ENCODE results near the gene C2CD2L.

DNA sequence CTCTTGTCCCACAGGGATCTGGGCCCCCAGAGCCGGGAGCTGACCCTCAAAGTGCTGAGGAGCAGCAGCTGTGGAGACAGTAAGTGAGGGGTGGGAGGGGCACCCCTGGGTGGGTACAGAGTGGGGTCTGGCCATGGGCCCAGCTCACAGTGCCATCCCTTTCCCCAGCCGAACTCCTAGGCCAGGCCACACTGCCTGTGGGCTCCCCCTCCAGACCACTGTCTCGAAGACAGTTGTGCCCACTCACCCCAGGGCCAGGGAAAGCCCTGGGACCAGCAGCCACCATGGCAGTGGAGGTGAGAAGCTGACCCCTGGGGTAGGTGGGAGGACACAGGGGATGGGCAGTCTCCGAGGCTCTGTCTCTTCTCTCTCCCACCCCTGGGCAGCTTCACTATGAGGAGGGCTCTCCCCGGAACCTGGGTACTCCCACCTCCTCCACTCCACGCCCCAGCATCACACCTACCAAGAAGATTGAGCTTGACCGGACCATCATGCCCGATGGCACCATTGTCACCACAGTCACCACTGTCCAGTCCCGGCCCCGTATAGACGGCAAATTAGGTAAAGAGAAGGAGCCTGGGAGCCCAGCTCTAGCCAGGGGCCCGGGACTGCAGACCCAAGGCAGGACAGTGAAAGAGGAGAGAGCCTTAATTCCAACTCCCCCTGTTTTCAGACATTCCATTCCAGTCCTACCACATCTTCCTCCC lies 5.3 kb downstream of the C2CD2L start:
- TF ChIP-seq POLR2A (IDR thresholded peaks at IDR 0.05; ENCODE audit: low read length) (no peak), GATA1 (IDR thresholded peaks at IDR 0.05; ENCODE audit: low read depth, low read length) (no peak)

Measured in erythroblast (primary cell).